BJ (cell line): Measurements from ENCODE around the gene DCBLD2. TPM values are rescaled to one million over a fixed set of nuclear protein-coding genes. Genes with fewer than 3 reads are reported as not detected.
"Not testable (repeated sequence)": the region's sequence is repeated elsewhere in the genome, so short reads cannot be mapped to it uniquely, and the experiment has no call there.

ENCODE experiments used
- CTCF ChIA-PET: fragments of 350-600 bp; formaldehyde crosslinking; extraction: SDS; loops from one replicate; lab custom pipeline; 2021; ENCODE audit warnings: antibody characterized with exemption, inconsistent platforms; lab: Yijun Ruan, JAX
- POLR2A ChIA-PET: fragments of 300-600 bp; sonication (Branson Sonifier 250); formaldehyde crosslinking; extraction: SDS; loops from one replicate; lab custom pipeline; 2021; ENCODE audit warnings: antibody characterized with exemption; lab: Charles Lee
- DNase-seq: peaks from one replicate; pipeline ENCODE4 v3.0.0-alpha.2; 2011; ENCODE audit warnings: low read depth
- H3K27me3 ChIP-seq: 2 replicates; pipeline ENCODE4 v1.6.0; 2011; ENCODE audit warnings: low read length; ENCODE audit not compliant: control insufficient read depth, insufficient read depth
- H3K36me3 ChIP-seq: 2 replicates; pipeline ENCODE4 v1.5.1; 2011; ENCODE audit warnings: low read length; ENCODE audit not compliant: control insufficient read depth, insufficient read depth
- H3K4me3 ChIP-seq: 2 replicates; pipeline ENCODE4 v1.5.1; 2011; ENCODE audit warnings: low read depth, mild to moderate bottlenecking, control low read depth, low read length
- CTCF ChIP-seq: IDR thresholded peaks from 2 replicates; pipeline ENCODE4 v1.5.1; 2011; ENCODE audit warnings: low read depth, mild to moderate bottlenecking, control low read depth, inconsistent platforms, low read length, moderate library complexity; ENCODE audit not compliant: insufficient read depth
- polyA plus RNA-seq: library from polyadenylated mRNA; depleted of rRNA; stranded (reverse); fragments of >200 nt; gene quantifications from 2 replicates; pipeline ENCODE4 v1.2.3, GENCODE V29; 2011

DCBLD2 gene
- polyA plus RNA-seq, 1 experiment: 28.9 TPM

- TF ChIP-seq CTCF: no peak
- CTCF ChIA-PET: no interaction called here
- no peak for DNase-seq
- no peaks in the 10 kb centered on the region for H3K27me3 ChIP-seq
- POLR2A ChIA-PET: no interaction called here
- no peak overlapping the region for H3K4me3 ChIP-seq
- H3K36me3 ChIP-seq: no peaks in the 10 kb centered on the region
These were observed 26.8 kb downstream of the DCBLD2 start for GRCh38 chr3:98874602-98875249.

- DNase-seq: no peak
- Histone ChIP-seq H3K4me3 (no peak overlapping the region), H3K36me3 (no peaks in the 10 kb centered on the region), H3K27me3 (no peaks in the 10 kb centered on the region)
- CTCF ChIA-PET: no interaction called here
- no peak for TF ChIP-seq CTCF
- POLR2A ChIA-PET: no interaction called here
These were observed 32.1 kb downstream of the DCBLD2 start for GRCh38 chr3:98869391-98869790.

- H3K27me3 ChIP-seq, H3K4me3 ChIP-seq, POLR2A ChIA-PET, DNase-seq, H3K36me3 ChIP-seq: not testable (repeated sequence)
- CTCF ChIA-PET: interaction anchor here (1.0 kb wide), 1 partner anchor 9 kb away, joined by 3 read pairs; no protein-coding TSS in a partner anchor
These were observed 43.5 kb downstream of the DCBLD2 start for GRCh38 chr3:98857971-98858370.

GRCh38 chr3:98857258-98857657, 44.2 kb downstream of the DCBLD2 start:
- H3K36me3 ChIP-seq, H3K27me3 ChIP-seq, DNase-seq, H3K4me3 ChIP-seq, POLR2A ChIA-PET: not testable (repeated sequence)
- CTCF ChIA-PET: interaction anchor here (1.0 kb wide), 1 partner anchor 9 kb away, joined by 3 read pairs; no protein-coding TSS in a partner anchor

- POLR2A ChIA-PET: no interaction called here
- DNase-seq: no peak
- no peaks in the 10 kb centered on the region for H3K27me3 ChIP-seq
- H3K36me3 ChIP-seq: peaks cover 1% of the 10 kb centered on the region; the same call in 1 of the 2 replicates
- CTCF ChIA-PET: interaction anchor here (1.0 kb wide), 1 partner anchor 8 kb away, joined by 3 read pairs; no protein-coding TSS in a partner anchor
- H3K4me3 ChIP-seq: no peak overlapping the region
- TF ChIP-seq CTCF: no peak
These were observed 44.8 kb downstream of the DCBLD2 start for GRCh38 chr3:98856724-98857123.

- no peak for TF ChIP-seq CTCF
- POLR2A ChIA-PET: interaction anchor here (0.9 kb wide), 1 partner anchor 29 kb away, joined by 3 read pairs; no protein-coding TSS in a partner anchor
- no peak overlapping the region for H3K4me3 ChIP-seq
- no peaks in the 10 kb centered on the region for H3K27me3 ChIP-seq
- CTCF ChIA-PET: interaction anchor here (0.8 to 1.3 kb wide), 3 partner anchors 11 to 138 kb away, joined by 3 to 5 read pairs (median 4); no protein-coding TSS in a partner anchor
- peak; percentile 63 for DNase-seq
- peaks cover 1% of the 10 kb centered on the region; the same call in 1 of the 2 replicates for H3K36me3 ChIP-seq
These were observed 45.6 kb downstream of the DCBLD2 start for GRCh38 chr3:98855806-98856400.
